Caco-2 (cell line): ENCODE measurements around the gene GNG7. TPM values are rescaled to one million over a fixed set of nuclear protein-coding genes. Genes with fewer than 3 reads are reported as not detected.

ENCODE experiments used
- BruUV-seq: library from RNA; stranded (reverse); fragments of 400-500 nt; replicated peaks from 2 replicates; lab custom pipeline; 2021; lab: Mats Ljungman, UMichigan
- CTCF ChIA-PET: fragments of 300-600 bp; sonication (Branson Sonifier 250); formaldehyde crosslinking; loops from one replicate; lab custom pipeline; 2022; ENCODE audit warnings: antibody characterized with exemption; lab: Charles Lee
- POLR2A ChIA-PET: fragments of 300-600 bp; sonication (Branson Sonifier 250); formaldehyde crosslinking; loops from one replicate; lab custom pipeline; 2022; ENCODE audit warnings: antibody characterized with exemption; lab: Charles Lee
- DNase-seq, 2 experiments: peaks; one replicate each; pipeline versions ENCODE4 v3.0.0 to v3.0.0-alpha.2; 2020 to 2022
- H3K27me3 ChIP-seq: replicated peaks from 2 replicates; pipeline ENCODE4 v1.6.0; 2011; ENCODE audit warnings: low read length; ENCODE audit not compliant: control insufficient read depth, insufficient read depth
- H3K36me3 ChIP-seq: 2 replicates; pipeline ENCODE4 v1.5.1; 2011; ENCODE audit warnings: low read length; ENCODE audit not compliant: control insufficient read depth, insufficient read depth
- H3K4me1 ChIP-seq: fragments of 250-450 bp; sonication (Bioruptor Pico); 2 replicates; pipeline ENCODE4 v1.5.1; 2020; ENCODE audit warnings: mild to moderate bottlenecking
- H3K4me3 ChIP-seq: 2 replicates; pipeline ENCODE4 v1.5.1; 2011; ENCODE audit warnings: low read depth, mild to moderate bottlenecking, control low read depth, low read length
- H3K9me3 ChIP-seq: fragments of 250-450 bp; sonication (Bioruptor Pico); 2 replicates; pipeline ENCODE4 v1.5.1; 2020; ENCODE audit warnings: mild to moderate bottlenecking, moderate library complexity
- H3K27ac Mint-ChIP-seq: one replicate; pipeline ENCODE4 v1.8.0; 2022; ENCODE audit warnings: mixed read lengths; ENCODE audit not compliant: unreplicated experiment
- H3K27me3 Mint-ChIP-seq: one replicate; pipeline ENCODE4 v1.8.0; 2022; ENCODE audit warnings: mixed read lengths; ENCODE audit not compliant: insufficient read depth, unreplicated experiment
- H3K36me3 Mint-ChIP-seq: one replicate; pipeline ENCODE4 v1.8.0; 2022; ENCODE audit warnings: mild to moderate bottlenecking, mixed read lengths; ENCODE audit not compliant: insufficient read depth, unreplicated experiment
- H3K4me1 Mint-ChIP-seq: one replicate; pipeline ENCODE4 v1.8.0; 2022; ENCODE audit warnings: low read depth, mixed read lengths; ENCODE audit not compliant: unreplicated experiment
- H3K4me3 Mint-ChIP-seq: one replicate; pipeline ENCODE4 v1.8.0; 2022; ENCODE audit warnings: mild to moderate bottlenecking, moderate library complexity, mixed read lengths; ENCODE audit not compliant: unreplicated experiment
- H3K9me3 Mint-ChIP-seq: one replicate; pipeline ENCODE4 v1.8.0; 2022; ENCODE audit warnings: mixed read lengths; ENCODE audit not compliant: unreplicated experiment
- intact Hi-C: fragments of 100-400 bp; cut with micrococcal nuclease; formaldehyde crosslinking; loops from one replicate; pipeline ENCODE4 v1.10.0; 2022; ENCODE audit not compliant: unreplicated experiment
- total RNA-seq: library from RNA; stranded (reverse); gene quantifications from 2 replicates; pipeline ENCODE4 v1.2.3, GENCODE V29; 2022
- TF ChIP-seq, protein P1 (sequence below), 2 experiments: fragments of 200-600 bp in 1 of 2; IDR thresholded peaks; 1 replicate in 1 of 2; 2 replicates in 1 of 2; pipeline versions ENCODE4 v1.5.1 to v1.8.0; 2011 to 2022; ENCODE audit warnings: antibody characterized with exemption in 1 of 2, control low read depth in 1 of 2, inconsistent platforms in 1 of 2, low read depth in 1 of 2, low read length in 1 of 2, mild to moderate bottlenecking in 1 of 2, moderate library complexity in 1 of 2; ENCODE audit not compliant: insufficient read depth in 1 of 2, severe bottlenecking in 1 of 2, unreplicated experiment in 1 of 2

The GNG7 gene
- total RNA-seq, 1 experiment from 2014 or later, result 0.43 TPM

DNA sequence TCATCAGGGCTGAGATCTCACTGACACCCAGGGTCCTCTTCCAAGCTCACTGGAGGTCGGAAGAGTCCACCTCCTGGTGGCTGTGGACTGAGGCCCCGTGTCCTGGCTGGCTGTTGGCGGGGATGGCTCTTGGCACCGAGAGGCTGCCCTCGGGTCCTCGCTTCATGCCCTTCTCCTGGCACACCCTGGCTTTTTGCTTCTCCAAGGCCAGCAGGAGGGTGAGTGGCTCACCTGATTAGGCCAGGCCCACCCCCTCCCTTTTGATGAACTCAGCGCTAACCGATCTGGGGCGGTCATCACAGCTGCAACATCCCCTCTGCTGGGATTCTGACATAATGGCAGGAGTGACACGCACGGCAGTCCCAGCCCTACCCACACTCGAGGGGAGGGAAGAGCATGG is 32.9 kb upstream of the GNG7 start:
- Histone ChIP-seq H3K9me3 (no peaks in the 10 kb centered on the region), H3K4me1 (no peaks in the 10 kb centered on the region), H3K27me3 (no peaks in the 10 kb centered on the region), H3K4me3 (no peak overlapping the region), H3K36me3 (no peaks in the 10 kb centered on the region)
- no peaks in the 10 kb centered on the region for H3K9me3 Mint-ChIP-seq
- no peaks in the 10 kb centered on the region for H3K27me3 Mint-ChIP-seq
- H3K4me1 Mint-ChIP-seq, result no peaks in the 10 kb centered on the region
- H3K27ac Mint-ChIP-seq, result no peak overlapping the region
- intact Hi-C loops, result no loop called here
- TF ChIP-seq, protein P1, sequence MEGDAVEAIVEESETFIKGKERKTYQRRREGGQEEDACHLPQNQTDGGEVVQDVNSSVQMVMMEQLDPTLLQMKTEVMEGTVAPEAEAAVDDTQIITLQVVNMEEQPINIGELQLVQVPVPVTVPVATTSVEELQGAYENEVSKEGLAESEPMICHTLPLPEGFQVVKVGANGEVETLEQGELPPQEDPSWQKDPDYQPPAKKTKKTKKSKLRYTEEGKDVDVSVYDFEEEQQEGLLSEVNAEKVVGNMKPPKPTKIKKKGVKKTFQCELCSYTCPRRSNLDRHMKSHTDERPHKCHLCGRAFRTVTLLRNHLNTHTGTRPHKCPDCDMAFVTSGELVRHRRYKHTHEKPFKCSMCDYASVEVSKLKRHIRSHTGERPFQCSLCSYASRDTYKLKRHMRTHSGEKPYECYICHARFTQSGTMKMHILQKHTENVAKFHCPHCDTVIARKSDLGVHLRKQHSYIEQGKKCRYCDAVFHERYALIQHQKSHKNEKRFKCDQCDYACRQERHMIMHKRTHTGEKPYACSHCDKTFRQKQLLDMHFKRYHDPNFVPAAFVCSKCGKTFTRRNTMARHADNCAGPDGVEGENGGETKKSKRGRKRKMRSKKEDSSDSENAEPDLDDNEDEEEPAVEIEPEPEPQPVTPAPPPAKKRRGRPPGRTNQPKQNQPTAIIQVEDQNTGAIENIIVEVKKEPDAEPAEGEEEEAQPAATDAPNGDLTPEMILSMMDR (IDR thresholded peaks at IDR 0.05; ENCODE audit: insufficient read depth in 1 of 2, low read depth in 1 of 2, low read length in 1 of 2, severe bottlenecking in 1 of 2, unreplicated experiment in 1 of 2), result no peak
- no peaks in the 10 kb centered on the region for H3K36me3 Mint-ChIP-seq
- DNase-seq, result no peak
- H3K4me3 Mint-ChIP-seq, result no peak overlapping the region
- ChIA-PET POLR2A (no interaction called here), CTCF (no interaction called here)
- BruUV-seq, result no TSS peak

DNA sequence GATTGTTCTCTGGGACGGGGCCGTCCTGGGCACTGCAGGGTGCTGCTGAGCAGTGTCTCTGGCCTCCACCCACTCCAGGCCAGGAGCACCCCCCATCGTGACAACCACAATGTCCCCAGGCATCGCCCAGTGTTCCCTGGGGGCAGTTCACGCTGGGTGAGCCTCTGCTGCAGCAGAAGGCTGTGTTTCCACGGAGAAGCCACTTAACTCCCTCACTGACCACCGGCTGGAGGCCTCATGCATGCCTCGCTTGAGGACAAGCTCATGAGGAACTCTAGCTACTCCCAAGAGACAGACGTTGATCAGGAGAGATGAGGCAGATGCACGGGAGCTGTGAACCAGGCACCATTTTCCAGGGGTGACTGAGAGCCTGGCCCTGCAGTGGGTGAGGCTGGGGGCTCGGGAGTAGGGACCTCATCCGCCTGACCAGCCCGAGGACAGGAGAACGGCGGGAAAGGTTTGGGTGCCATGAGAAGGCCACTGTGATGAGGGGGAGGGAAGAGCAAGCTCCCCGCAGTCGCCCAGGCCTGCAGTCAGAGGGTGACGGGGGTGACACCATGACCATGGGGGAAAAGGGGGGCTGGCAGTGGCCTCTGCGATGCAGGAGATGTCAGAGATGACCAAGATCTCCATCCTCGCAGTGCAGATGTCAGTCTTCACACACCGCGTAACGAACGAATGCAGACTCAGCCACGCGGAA is 32.2 kb upstream of the GNG7 start:
- ChIA-PET POLR2A (no interaction called here), CTCF (no interaction called here)
- intact Hi-C loops, result no loop called here
- H3K36me3 ChIP-seq, result no peaks in the 10 kb centered on the region
- H3K4me3 ChIP-seq, result no peak overlapping the region
- TF ChIP-seq, protein P1 (IDR thresholded peaks at IDR 0.05; ENCODE audit: insufficient read depth in 1 of 2, low read depth in 1 of 2, low read length in 1 of 2, severe bottlenecking in 1 of 2, unreplicated experiment in 1 of 2), result no peak
- Mint-ChIP-seq H3K4me1 (no peaks in the 10 kb centered on the region), H3K27me3 (no peaks in the 10 kb centered on the region), H3K4me3 (no peak overlapping the region), H3K27ac (no peak overlapping the region), H3K36me3 (no peaks in the 10 kb centered on the region), H3K9me3 (no peaks in the 10 kb centered on the region)
- no peaks in the 10 kb centered on the region for H3K9me3 ChIP-seq
- no peaks in the 10 kb centered on the region for H3K4me1 ChIP-seq
- no peaks in the 10 kb centered on the region for H3K27me3 ChIP-seq
- no peak for DNase-seq
- no TSS peak for BruUV-seq

DNA sequence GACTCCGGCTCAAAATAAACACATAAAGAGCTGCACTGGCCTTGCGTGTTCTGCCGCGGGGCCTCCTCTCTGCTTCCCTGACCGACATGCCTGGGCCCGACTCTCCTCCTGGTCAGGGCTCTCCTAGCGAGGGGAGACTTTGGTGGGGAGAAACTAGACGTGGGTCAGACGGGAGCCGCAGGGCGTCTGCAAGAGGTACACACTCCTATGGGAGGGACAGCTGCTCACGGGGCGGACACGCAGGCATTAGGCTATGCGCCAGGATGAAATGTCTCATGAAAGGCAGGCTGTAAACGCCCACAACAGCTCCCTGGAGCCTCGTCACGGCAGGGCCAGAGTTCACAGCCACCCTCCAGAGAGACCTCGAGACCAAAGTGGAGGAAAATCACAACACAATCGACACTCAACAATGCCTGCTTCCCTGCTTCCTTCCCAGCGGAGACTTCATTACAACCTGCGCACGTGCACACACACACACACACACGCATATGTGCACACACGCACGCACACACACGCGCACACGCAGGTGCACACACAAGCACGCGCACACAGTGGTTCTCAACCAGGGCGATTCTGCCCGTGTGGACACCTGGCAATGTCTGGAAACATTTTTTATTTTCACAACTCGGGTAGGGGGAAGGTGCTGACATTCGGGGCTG is 31.6 kb upstream of the GNG7 start:
- no peaks in the 10 kb centered on the region for H3K36me3 ChIP-seq
- H3K27ac Mint-ChIP-seq, result no peak overlapping the region
- no TSS peak for BruUV-seq
- intact Hi-C loops, result no loop called here
- H3K27me3 Mint-ChIP-seq, result no peaks in the 10 kb centered on the region
- POLR2A ChIA-PET, result no interaction called here
- H3K9me3 ChIP-seq, result no peaks in the 10 kb centered on the region
- DNase-seq, result no peak
- H3K27me3 ChIP-seq, result no peaks in the 10 kb centered on the region
- no peaks in the 10 kb centered on the region for H3K4me1 Mint-ChIP-seq
- no peaks in the 10 kb centered on the region for H3K4me1 ChIP-seq
- no peaks in the 10 kb centered on the region for H3K36me3 Mint-ChIP-seq
- H3K4me3 ChIP-seq, result no peak overlapping the region
- TF ChIP-seq, protein P1 (IDR thresholded peaks at IDR 0.05; ENCODE audit: insufficient read depth in 1 of 2, low read depth in 1 of 2, low read length in 1 of 2, severe bottlenecking in 1 of 2, unreplicated experiment in 1 of 2), result no peak
- CTCF ChIA-PET, result no interaction called here
- H3K4me3 Mint-ChIP-seq, result no peak overlapping the region
- no peaks in the 10 kb centered on the region for H3K9me3 Mint-ChIP-seq
